Astrocyte of the hippocampus (primary cell): ENCODE results near the gene CDKN1C.
A peak's percentile ranks its signal among the peaks of the same experiment; 100 is the strongest.

ENCODE experiments used
- DNase-seq: peaks from one replicate; pipeline ENCODE4 v3.0.0; 2011; ENCODE audit warnings: low read depth, low spot score

The CDKN1C gene

DNA sequence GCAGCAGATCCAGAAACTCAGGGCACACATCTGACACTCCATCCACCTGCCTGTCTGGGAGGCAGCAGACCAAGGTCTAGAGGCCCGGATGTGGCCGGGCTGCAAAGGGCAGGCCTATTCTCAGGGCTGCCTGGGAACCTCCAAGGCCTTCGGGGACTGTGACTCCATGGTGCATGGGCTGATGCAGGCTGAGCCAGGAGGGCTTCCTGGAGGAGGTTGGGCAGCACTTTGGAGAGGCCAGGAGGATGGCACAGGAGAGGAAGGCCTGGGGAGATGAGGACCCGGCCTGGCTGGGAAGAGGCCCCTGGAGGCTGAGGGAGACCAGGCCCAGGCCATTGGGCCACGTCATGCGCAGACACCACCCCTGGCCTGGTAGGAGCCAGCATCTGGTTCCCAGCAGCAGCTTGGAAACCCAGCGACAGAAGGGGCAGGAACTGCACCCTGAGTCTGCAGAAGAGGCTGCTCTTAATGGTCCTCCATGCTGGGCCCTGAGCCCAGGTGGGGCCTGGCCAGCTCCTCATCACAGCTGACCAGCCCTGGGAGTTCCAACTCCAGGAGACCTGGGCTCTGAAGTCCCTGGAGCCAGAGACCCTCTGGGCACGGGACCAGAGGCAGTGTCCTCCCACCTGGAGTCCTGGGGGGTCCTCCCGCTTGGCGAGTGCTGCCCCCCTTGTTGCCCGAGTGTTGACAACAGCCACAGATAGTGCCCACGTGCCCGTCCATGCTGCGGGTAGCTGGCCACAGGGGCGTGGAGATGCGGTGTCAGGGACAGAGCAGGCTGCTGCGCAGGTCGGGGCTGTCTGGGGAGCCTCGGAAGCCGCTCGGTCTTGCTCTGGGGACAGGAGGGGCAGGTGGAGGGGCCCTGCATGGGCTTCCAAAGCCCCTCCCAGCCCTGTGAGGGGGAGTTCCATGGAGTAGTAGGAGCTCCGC is 38.1 kb upstream of the CDKN1C start:
- no peak for DNase-seq

DNA sequence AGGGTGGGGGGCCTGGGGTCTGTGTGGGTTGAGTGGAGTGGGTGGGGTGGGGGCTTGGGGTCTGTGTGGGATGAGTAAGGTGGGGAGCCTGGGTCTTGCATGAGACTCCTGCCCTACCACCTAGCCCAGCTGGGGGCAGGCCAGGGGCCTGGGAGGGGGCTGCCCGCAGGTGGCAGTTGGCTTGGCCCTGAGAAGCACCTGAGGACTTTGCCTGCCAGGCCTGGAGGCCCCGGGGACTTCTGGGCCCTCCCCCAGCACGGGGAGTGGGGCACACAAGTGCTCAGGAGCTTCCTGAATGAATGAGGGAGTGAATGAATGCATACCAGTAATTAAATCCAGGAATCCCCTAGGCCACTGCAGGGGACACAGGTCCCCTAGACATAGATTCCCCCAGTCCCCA is 37.1 kb upstream of the CDKN1C start:
- no peak for DNase-seq

DNA sequence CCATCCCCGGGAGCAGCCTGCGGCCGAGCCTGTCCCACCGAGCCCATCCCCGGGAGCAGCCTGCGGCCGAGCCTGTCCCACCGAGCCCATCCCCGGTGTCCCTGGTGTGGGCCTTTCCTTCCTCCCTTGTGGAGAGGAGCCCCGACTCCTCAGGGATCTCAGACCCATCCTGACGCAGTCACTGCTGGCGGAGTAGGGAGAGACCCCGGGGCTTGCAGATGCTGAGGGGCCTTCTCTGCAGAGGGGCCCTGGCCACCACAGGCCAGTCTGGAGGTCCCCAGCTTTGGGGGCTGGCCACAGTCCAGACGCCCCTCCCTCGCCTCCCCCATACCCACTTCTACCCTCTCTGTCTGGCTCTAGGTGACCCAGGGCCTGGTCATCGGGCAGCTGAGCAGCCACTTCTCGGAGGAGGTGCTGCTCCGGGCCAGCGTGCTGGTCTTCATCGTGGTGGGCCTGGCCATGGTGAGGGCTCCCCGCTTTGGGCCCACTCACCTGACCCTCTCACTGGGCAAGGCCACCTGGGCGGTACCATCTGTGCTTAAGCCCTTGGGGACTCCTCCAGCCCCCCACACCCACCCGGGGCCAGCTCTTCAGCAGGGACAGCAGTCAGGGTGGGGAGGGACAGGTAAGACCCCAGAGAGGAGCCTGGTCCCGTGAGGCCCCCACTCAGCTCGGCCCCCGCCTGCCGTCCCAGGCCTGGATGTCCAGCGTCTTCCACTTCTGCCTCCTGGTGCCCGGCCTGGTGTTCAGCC is 36.3 kb upstream of the CDKN1C start:
- no peak for DNase-seq

DNA sequence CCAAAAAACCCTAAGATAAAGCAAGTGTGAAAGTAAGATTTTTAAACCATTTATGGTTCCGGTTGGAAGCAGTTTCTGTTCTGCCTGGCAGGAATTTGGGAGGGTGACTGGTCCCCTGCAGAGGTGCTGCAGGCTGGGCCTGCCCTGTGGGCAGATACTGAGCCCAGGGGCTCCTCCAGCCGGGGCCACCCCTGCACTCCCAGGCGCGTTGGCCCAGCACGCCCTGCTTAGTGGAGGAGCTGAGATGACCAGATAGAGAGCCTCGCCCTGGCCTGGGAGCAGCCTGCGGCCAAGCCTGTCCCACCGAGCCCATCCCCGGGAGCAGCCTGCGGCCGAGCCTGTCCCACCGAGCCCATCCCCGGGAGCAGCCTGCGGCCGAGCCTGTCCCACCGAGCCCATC is 35.7 kb upstream of the CDKN1C start:
- no peak for DNase-seq

DNA sequence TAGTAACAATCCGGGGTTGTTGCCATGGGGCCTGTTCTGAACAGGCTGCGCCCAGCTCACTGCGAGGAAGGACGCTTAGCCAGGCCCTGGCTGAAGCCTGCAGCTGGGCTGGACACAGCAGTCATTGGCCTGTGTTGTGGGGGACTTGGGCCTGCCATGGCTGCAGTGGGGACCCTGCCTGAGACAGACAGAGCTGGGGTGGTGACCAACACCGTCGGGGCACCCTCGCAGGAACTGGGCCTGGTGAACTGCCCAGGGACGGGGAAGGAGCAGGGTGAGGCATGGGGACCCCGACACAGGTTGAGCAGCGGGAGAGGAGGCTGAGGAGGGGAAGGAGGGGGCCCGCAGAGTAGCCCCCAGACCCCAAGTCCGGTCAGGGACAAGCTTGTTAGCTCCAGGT is 34.8 kb upstream of the CDKN1C start:
- DNase-seq: no peak

DNA sequence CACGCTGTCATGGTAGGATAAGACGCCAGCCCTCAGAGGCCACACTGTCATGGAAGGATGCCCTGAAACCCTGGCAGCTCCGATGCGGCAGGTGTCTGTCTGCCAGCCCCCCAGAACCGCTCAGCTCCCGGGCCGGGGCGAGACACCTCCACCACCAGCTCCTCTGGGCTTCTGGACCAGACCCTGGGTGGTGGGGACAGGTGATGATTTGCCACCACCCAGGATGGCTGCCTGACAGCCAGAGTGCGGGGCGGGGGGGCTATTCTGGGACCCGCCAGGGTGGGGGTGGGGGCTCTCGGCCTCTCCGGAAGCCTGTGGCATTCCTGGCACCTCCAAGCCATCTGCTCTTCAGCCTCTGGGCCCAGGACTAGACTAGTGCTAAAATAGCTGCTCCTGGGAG is 34.3 kb upstream of the CDKN1C start:
- DNase-seq: no peak

DNA sequence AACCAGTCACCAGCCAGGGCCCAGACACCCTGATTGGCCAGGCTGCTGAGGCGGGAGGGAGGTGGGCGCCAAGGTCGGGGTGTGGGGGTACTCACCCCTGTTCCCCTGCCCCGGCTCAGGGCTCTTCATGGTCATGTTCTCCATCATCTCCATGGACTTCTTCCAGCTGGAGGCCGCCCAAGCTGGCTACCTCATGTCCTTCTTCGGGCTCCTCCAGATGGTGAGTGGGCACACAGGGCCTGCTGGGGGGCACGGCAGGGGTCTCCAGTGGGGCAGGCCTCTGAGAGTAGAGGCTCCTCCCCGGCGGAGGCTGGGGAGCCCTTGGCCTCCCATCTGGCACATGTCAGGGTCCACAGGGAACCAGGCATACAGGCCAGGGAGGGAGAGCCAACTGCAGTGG is 33.6 kb upstream of the CDKN1C start:
- DNase-seq: no peak

DNA sequence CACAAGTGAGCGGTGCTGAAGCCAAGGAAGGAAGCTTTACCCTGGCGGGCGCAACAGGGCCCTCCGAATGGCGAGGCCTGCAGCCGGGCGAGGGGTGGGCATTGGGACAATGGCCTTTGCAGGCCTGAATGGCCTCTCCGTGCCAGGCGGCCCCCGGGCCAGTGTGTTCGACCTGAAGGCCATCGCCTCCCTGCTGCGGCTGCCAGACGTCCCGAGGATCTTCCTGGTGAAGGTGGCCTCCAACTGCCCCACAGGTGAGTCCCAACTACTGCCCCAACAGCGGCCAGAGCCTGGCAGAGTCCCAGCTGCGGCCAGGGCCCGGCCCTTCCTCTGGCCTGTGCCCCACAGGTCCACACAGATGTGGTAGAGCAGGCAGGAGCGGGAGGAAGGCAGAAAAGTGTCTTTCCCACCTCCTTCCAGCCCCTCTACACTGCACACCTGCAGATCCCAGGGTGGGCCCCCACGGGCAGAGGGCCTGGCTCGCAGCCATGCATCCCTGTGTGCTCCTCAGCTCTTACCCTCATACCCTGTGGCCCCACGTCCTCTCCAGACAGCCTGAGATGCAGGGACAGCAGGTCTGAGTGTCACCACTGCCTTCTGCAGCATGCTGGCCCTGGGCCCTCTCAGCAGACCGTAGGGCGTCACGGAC is 32.4 kb upstream of the CDKN1C start:
- no peak for DNase-seq

DNA sequence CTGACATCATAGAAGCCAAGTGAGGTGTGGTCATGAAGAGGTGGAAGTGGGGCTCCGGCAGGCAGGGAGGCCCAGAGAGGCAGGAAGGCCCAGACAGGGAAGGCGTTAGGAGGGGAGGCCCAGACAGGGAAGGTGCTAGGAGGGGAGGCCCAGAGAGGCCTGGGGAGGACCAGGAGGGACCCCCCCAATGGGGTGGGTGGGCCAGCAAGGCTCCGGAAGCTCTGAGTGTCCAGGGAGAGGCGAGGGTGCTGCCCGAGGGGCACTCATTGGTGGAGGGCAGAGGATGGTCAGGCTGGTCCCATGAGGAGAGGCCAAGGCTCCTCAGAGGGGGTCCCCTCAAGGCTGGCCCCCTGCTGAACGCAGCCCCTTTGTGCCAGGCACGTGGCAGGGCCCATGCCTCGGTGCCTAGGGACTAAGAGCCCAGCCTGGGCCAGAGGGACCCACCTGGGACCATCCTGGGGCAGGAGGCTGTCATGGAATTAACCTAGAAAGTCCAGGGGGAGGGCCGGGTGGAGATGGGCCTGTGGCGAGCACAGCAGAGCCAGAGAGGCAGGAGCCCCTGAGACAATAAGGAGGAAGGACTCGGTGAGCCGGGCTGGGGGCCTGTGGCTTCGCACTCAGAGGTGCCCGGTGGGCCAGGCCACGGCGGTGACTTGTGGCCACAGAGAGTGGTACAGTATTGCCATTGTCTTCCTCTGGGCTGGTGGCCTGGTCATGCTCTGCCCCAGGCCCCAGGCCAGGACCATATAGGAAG is 31.5 kb upstream of the CDKN1C start:
- DNase-seq: no peak

DNA sequence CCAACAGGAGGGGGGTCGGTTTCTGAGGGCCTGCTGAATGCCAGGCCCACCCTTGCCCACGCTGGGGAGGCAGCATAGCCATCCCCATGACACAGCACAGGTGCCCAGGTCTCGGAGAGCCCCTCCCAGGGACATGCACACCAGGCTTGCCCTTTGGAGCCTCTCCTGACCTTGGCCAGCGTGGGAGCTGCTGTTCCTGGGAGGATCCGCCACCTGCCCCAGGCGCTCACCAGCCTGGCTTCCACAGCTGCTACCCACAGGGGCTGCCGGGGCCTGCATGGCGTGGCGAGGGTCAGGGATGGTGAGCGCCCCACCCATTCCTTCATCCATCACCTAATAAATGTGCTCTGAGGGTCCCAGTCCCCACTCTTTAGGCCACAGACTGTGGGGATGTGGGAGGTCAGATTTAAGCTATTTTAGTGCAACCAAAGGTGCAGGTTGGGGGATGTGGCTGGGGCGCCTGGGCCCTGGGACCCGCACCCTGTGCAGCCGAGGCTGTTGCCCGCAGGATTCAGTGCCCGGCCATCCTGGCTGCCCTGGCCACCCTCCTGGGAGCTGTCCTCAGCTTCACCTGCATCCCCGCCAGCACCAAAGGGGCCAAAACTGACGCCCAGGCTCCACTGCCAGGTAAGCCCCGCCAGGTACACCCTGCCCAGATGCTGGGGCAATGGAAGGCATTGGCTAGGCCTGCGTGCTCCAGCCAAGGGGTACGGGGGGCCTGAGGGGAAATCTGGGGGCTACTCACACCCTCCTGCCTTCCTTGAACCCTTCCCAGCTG is 30.7 kb upstream of the CDKN1C start:
- DNase-seq: no peak

DNA sequence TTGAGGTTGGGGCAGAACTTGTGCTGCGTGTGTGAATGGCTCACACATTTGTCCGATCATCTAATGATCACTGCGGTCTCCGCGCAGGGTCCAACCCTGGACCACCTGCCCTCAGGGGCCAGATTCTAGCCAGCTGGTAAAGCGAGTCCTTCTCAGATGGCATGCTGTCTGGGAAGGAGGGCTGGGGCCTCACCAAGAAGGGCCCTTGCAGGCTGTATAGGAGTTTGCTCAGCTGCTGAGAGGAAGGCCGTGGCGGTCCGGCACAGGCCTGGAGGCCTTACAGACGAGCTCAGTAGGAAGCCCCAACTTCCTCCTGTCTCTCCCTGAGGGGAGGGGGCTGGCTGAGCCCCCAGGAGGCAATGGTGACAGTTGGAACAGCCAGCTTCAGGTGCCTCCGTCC is 29.9 kb upstream of the CDKN1C start:
- no peak for DNase-seq

DNA sequence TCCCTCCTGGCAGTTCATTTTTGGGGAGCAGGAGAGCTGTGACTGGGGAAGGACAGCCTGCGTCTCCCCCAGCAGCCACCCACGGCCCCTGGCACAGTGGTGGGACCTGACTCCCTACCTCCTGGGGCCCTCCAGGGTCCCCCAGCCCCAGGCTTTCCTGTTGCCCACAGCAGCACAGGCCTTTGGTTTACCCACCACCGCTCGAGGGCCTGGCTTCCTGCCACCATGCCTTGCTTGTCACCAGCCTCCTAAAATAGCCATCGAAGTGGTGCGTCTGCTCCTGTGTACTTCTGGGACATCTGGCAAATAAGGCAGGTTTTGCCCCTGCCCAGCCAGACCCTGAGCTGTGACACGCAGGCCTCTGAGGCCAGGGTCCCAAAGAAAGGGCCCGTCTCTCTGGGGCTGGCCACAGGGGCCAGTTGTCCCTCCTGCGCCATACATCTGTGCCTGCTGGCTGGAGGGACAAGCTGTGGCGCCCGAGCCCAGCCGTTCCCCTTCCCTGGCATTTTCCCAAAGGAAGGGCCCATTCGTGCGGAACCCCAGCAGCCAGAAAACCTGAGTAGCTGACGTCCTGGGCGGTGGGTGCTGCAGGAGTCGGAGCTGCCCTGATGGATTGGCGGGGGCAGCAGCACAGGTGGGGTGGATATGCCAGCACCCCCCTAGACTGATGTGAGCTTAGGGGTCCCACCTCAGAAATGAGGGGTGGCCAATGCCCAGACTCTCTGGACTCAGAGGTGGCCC is 29.1 kb upstream of the CDKN1C start:
- peak; percentile 39 for DNase-seq

DNA sequence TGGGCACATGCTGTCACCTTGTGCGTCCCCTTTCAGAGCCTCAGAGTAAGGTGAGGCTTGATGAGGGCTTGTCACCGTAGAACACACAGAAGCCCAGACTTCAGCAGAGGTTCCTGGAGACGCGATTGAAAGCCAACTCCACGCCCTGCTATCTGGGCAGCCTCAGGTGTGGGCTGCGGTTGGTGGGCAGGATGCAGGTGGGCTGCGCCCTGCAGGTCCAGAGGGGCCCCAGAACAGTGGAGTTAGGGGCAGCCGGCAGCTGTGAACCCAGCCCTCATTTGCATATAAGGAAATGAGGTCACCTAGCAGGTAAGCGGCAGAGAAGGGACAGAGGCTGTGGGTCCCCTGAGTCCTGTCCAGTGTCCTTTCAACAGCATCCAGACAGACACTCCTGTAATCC is 28.2 kb upstream of the CDKN1C start:
- no peak for DNase-seq

DNA sequence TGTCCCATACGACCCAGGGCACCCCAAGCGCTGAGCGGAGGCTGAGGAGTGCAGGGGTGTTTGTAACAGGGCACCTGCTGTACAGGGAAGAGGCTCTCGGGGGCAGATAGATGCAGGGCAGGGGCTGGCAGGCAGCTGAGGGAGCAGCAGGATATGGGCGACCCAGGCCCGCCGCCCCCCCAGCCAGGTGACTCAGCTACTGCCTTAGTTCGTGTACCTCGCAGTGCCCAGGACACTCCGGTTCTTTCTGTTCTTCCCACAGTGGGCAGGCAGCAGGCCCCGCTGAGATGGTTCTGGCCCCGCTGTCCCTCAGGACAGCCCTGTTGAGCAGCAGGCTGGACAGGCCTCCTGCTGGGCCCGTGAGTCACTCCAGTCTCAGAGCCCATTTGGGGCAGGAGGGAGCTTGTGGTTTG is 27.4 kb upstream of the CDKN1C start:
- peak; percentile 74 for DNase-seq

DNA sequence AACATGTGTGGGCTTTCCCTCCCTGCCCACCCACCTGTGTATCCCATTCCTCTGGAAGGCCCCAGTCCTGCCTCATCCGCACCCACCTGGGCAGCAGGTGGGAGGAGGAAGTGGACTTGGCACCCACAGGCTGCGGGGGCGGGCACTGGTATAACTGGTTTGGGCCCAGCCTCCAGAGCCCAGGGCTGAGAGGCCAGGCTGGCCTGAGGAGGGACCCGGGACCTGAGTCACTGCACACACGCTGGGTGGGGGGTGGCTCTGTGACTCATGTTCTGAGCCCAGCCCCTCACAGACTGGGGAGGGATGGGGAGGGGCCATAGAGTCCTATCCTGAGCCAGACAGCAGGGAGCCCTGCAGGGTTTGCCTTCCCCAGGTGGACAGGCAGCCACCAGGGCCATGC is 26.9 kb upstream of the CDKN1C start:
- peak; percentile 94 for DNase-seq

DNA sequence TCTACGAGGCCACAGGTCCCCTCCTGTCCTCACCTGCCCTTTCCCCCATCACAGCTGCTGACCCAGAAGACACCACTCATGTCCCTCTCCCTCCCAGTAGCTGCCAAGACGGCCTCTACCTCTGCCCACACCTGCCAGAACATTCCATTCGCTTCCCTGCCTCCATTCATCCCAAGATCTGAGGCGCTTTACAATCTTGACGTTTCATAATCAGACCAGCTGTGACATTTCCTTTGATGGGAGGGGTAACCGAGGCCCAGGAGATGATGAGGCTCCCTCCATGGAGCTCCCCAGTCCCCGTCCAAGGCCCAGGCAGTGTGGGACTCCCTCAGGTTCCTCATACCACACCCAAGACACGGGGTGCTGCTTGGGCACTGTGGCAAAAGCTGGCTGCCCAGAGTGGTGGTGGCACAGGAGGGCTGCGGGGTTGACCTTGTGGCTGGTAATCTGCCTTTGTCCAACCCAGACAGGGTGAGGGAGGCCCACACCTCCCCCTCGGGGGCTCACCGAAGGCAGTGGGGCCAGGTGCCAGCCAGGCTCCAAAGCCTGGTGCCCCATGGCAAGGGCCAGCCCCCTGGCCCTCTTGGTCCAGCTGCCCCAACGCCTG is 26.3 kb upstream of the CDKN1C start:
- DNase-seq: no peak

DNA sequence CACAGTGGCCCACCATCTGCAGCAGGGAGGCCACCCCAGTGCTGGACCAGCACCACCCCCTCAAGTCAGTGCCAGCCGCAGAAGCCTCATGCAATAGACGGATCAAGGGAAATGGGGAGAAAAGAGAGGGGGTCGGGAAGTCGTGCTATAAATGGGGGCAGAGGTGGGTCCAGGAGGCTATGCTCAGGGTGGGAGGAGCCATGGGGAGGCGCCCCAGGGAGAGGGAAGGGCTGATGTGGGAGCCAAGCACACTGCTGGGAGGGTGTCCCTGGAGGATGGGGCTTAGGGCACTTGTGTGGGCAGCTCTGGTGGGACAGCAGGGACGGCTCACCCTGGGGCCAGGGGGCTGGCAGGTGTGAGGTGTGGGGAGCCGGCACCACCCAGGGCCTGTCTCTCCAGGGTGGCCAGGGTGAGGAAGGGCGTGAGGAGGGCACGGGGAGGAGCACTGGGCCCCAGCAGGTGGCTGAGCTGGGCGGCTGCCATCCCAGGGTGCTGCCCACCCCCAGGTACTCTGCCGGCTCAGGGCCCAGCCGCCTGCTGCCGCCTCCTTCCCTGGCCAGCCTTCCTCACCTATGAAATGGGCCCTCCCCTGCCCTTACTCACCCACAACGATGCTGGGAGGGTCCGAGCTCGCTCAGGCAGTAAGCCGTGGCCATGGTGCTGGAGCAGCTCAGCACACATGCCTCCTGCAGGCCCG is 25.7 kb upstream of the CDKN1C start:
- DNase-seq: no peak

DNA sequence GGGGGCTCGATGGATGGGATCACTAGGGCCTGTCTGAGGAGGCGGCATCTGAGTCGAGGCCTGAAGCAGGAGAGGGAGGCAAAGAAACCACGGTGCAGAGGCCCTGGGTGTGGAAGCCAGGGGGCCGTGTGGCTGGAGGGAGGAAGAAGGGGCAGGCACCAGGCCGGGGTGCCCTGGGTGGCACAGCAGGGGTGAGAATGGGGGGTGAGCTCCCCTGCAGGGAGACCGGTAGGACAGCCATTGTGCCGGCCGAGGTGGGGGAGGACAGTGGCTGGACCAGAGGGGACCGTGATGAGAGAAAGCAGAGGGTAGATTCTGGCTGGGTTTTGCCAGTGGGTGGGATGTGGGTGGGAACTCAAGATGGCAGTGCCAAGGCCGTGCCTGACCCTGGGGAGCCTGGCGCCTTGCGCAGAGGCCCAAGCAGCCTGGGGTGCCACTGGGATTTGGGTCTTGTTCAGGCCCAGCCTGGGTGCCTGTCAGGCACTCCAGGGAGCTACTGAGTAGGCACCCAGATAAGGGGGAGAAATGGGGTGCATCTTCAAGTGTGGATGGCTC is 24.9 kb upstream of the CDKN1C start:
- no peak for DNase-seq
